GM12872 (cell line): ENCODE measurements around the gene ZDHHC4.

Experiments used
- TF ChIP-seq, protein P1 (sequence below): IDR thresholded peaks from 3 replicates; pipeline ENCODE4 v1.5.1; 2011; ENCODE audit warnings: low read depth, mild to moderate bottlenecking, low read length, moderate library complexity; ENCODE audit not compliant: insufficient read depth

The ZDHHC4 gene

GRCh38 chr7:6634021-6634420, 56.8 kb downstream of the ZDHHC4 start:
- TF ChIP-seq, protein P1, sequence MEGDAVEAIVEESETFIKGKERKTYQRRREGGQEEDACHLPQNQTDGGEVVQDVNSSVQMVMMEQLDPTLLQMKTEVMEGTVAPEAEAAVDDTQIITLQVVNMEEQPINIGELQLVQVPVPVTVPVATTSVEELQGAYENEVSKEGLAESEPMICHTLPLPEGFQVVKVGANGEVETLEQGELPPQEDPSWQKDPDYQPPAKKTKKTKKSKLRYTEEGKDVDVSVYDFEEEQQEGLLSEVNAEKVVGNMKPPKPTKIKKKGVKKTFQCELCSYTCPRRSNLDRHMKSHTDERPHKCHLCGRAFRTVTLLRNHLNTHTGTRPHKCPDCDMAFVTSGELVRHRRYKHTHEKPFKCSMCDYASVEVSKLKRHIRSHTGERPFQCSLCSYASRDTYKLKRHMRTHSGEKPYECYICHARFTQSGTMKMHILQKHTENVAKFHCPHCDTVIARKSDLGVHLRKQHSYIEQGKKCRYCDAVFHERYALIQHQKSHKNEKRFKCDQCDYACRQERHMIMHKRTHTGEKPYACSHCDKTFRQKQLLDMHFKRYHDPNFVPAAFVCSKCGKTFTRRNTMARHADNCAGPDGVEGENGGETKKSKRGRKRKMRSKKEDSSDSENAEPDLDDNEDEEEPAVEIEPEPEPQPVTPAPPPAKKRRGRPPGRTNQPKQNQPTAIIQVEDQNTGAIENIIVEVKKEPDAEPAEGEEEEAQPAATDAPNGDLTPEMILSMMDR = no peak

DNA sequence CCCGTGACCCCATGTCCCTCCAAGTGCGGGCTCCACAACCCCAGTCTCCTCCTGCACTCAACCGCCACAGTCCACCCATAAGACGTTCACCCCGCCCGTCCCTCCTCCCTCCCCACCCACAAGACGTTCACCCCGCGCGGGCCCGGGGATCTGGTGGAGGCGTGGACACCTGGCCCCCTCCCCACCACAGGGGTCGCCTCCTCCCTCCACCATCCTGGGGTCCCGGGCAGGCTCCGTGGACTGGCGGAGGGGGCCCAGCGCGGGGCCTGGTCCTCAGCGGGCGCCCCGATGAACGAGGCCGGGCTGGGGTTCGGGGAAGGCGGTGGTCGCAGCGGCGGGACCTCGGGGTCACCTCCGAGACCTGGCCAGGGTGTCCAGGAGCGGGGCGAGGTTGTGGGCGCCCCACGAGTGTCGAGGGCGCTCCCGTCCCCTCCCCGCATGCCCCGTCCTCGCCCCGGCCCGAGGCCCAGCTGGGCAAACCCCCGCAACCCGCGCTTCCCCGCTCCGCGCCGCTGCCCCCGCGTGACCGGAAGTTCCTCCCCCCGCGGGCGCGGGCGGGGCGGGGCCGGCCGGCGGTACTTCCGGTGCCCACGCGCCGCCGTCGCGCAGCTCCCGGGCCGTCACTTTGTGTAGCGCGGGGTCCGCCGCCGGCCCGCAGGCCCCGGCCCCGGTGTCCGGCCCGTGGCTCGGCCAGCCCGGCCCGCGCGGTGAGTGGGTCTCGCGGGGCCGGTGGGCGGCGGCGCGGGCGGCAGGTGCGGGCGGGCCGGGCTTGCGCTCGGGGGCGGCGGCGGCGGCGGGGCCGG, 59.7 kb downstream of the ZDHHC4 start, which contains the start of gene ZNF316:
TSS of gene ZNF316 (plus strand) at position 578 of the 803 bp plus-strand sequence. CDS start 5,092 bp downstream, outside the sequence.
- TF ChIP-seq, protein P1 = no peak

DNA sequence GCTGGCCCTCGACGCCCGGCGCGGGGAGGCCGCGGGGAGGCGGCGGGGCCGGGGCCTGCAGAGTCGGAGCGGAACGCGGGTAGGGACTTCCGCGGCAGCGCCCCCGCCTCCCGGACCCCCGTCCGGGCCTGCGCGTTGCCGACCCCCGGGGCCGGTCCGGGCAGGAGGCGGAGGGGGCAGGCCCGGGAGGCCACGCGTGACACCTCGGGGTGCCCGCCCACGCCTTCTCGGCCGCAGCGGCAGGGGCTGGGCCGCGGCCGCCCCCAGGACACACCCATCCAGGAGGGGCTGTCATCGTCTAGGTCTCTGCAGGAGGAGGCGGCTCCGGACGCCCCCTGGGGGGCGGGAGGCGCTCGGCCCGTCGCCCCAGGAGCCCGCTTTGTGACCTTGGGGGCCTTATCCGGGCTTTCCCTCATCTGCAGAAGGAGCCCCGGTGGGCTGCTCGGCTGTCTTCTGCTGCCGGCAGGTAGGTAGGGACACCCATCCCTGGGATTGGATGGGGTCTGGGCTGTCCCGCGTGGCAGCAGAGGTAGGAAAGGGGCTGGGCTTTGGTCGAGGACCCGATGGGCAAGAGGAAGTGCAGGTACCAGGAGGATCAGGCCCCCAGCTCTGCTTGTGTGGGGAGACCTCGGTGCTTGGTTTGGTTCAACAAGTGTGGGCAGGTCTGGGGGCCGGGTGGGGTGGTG, 60.4 kb downstream of the ZDHHC4 start:
- TF ChIP-seq, protein P1 = peak; percentile 63
